Stimulated activated naive B cell treated with anti-CD40 and anti-IgM and Interleukin-4, amounts not matched to agents 10 μg/mL and 1 μg/mL and 100 μg/mL, for 72 hours (primary cell): Measurements from ENCODE around the gene SF3A1.
A peak's percentile ranks its signal among the peaks of the same experiment; 100 is the strongest.

Experiments used
- ATAC-seq, 2 donors: fragments of 150-1000 bp; cut with Tn5 transposase; replicated peaks; 2 replicates each; pipeline ENCODE4 v1.10.0; 2021; ENCODE audit warnings: moderate library complexity in 1 of 2
- DNase-seq: peaks from one replicate; pipeline ENCODE4 v3.0.0; 2021
- H3K27ac Mint-ChIP-seq: one replicate; pipeline ENCODE4 v1.8.0; 2022; ENCODE audit warnings: mild to moderate bottlenecking, mixed read lengths
- H3K27me3 Mint-ChIP-seq, 2 donors: one replicate each; pipeline ENCODE4 v1.8.0; 2022; ENCODE audit warnings: mixed read lengths in 2 of 2
- H3K36me3 Mint-ChIP-seq, 2 donors: one replicate each; pipeline ENCODE4 v1.8.0; 2022; ENCODE audit warnings: mixed read lengths in 2 of 2, mild to moderate bottlenecking in 1 of 2
- H3K4me1 Mint-ChIP-seq, 2 donors: one replicate each; pipeline ENCODE4 v1.8.0; 2022; ENCODE audit warnings: mixed read lengths in 2 of 2, mild to moderate bottlenecking in 1 of 2
- H3K4me3 Mint-ChIP-seq, 2 donors: one replicate each; pipeline ENCODE4 v1.8.0; 2022; ENCODE audit warnings: mild to moderate bottlenecking in 2 of 2, mixed read lengths in 2 of 2, moderate library complexity in 1 of 2
- H3K9me3 Mint-ChIP-seq, 2 donors: one replicate each; pipeline ENCODE4 v1.8.0; 2022; ENCODE audit warnings: mixed read lengths in 2 of 2, mild to moderate bottlenecking in 1 of 2

The SF3A1 gene

GRCh38 chr22:30293026-30293425 lies 63.7 kb downstream of the SF3A1 start:
- no peak for DNase-seq
- no peak for ATAC-seq
- H3K9me3 Mint-ChIP-seq = no peaks in the 10 kb centered on the region
- H3K4me3 Mint-ChIP-seq = no peak overlapping the region
- H3K27me3 Mint-ChIP-seq = no peaks in the 10 kb centered on the region
- peak overlapping the region; percentile 16 for H3K27ac Mint-ChIP-seq
- H3K36me3 Mint-ChIP-seq = peaks cover 30 to 42% of the 10 kb centered on the region in 2 donors
- peaks cover 26 to 48% of the 10 kb centered on the region in 2 donors for H3K4me1 Mint-ChIP-seq

GRCh38 chr22:30292069-30292970 lies 64.4 kb downstream of the SF3A1 start:
- no peak overlapping the region for H3K27ac Mint-ChIP-seq
- peaks cover 25 to 49% of the 10 kb centered on the region in 2 donors for H3K4me1 Mint-ChIP-seq
- ATAC-seq (no peak), DNase-seq (no peak)
- peaks cover 28 to 35% of the 10 kb centered on the region in 2 donors for H3K36me3 Mint-ChIP-seq
- no peaks in the 10 kb centered on the region for H3K27me3 Mint-ChIP-seq
- no peak overlapping the region for H3K4me3 Mint-ChIP-seq
- H3K9me3 Mint-ChIP-seq = no peaks in the 10 kb centered on the region

GRCh38 chr22:30291058-30291892 lies 65.4 kb downstream of the SF3A1 start:
- Mint-ChIP-seq H3K9me3 (no peaks in the 10 kb centered on the region), H3K27ac (peak overlapping the region; percentile 94), H3K36me3 (peaks cover 22 to 29% of the 10 kb centered on the region in 2 donors), H3K4me3 (no peak overlapping the region), H3K4me1 (peaks cover 24 to 55% of the 10 kb centered on the region in 2 donors), H3K27me3 (no peaks in the 10 kb centered on the region)
- ATAC-seq (no peak), DNase-seq (no peak)

GRCh38 chr22:30290342-30291057 lies 66.2 kb downstream of the SF3A1 start:
- DNase-seq (no peak), ATAC-seq (peak; percentile 4 to 8)
- peak overlapping the region; percentile 94 for H3K27ac Mint-ChIP-seq
- peaks cover 19 to 26% of the 10 kb centered on the region in 2 donors for H3K36me3 Mint-ChIP-seq
- no peaks in the 10 kb centered on the region for H3K27me3 Mint-ChIP-seq
- peak overlapping the region; percentile 92 for H3K4me3 Mint-ChIP-seq
- peaks cover 24 to 55% of the 10 kb centered on the region in 2 donors for H3K4me1 Mint-ChIP-seq
- no peaks in the 10 kb centered on the region for H3K9me3 Mint-ChIP-seq

GRCh38 chr22:30289980-30290313 lies 66.7 kb downstream of the SF3A1 start:
- peak; percentile 38 to 51 for ATAC-seq
- H3K4me3 Mint-ChIP-seq = peak overlapping the region; percentile 92
- H3K9me3 Mint-ChIP-seq = no peaks in the 10 kb centered on the region
- no peaks in the 10 kb centered on the region for H3K27me3 Mint-ChIP-seq
- DNase-seq = no peak
- H3K27ac Mint-ChIP-seq = peak overlapping the region; percentile 94
- H3K36me3 Mint-ChIP-seq = peaks cover 20 to 28% of the 10 kb centered on the region in 2 donors
- peaks cover 24 to 55% of the 10 kb centered on the region in 2 donors for H3K4me1 Mint-ChIP-seq

- H3K9me3 Mint-ChIP-seq = no peaks in the 10 kb centered on the region
- no peaks in the 10 kb centered on the region for H3K27me3 Mint-ChIP-seq
- peak within 1 kb of the TSS; percentile 94 for H3K27ac Mint-ChIP-seq
- peak; percentile 87 for DNase-seq
- H3K4me3 Mint-ChIP-seq = peak within 1 kb of the TSS; percentile 92
- peaks cover 24 to 55% of the 10 kb centered on the region in 2 donors for H3K4me1 Mint-ChIP-seq
- peaks cover 23 to 32% of the 10 kb centered on the region in 2 donors for H3K36me3 Mint-ChIP-seq
- peak; percentile 79 to 86 for ATAC-seq
These were observed 67.3 kb downstream of the SF3A1 start, which contains the start of gene CASTOR1 for GRCh38 chr22:30289141-30289979. CASTOR1 (minus strand) TSS chr22:30289505; CDS start chr22:30289497, 8 bp downstream.

- DNase-seq = no peak
- H3K27ac Mint-ChIP-seq = peak overlapping the region; percentile 53
- peaks cover 24 to 49% of the 10 kb centered on the region in 2 donors for H3K4me1 Mint-ChIP-seq
- peaks cover 18 to 26% of the 10 kb centered on the region in 2 donors for H3K36me3 Mint-ChIP-seq
- H3K4me3 Mint-ChIP-seq = peak overlapping the region; percentile 92
- no peaks in the 10 kb centered on the region for H3K9me3 Mint-ChIP-seq
- ATAC-seq = no peak
- H3K27me3 Mint-ChIP-seq = no peaks in the 10 kb centered on the region
These were observed 68.1 kb downstream of the SF3A1 start for GRCh38 chr22:30288419-30289140.

GRCh38 chr22:30287648-30288418 lies 68.9 kb downstream of the SF3A1 start:
- H3K9me3 Mint-ChIP-seq = no peaks in the 10 kb centered on the region
- peak overlapping the region; percentile 53 for H3K27ac Mint-ChIP-seq
- H3K36me3 Mint-ChIP-seq = peaks cover 11 to 23% of the 10 kb centered on the region in 2 donors
- no peaks in the 10 kb centered on the region for H3K27me3 Mint-ChIP-seq
- peaks cover 26 to 54% of the 10 kb centered on the region in 2 donors for H3K4me1 Mint-ChIP-seq
- H3K4me3 Mint-ChIP-seq = peak overlapping the region; percentile 92
- DNase-seq (peak; percentile 79), ATAC-seq (peak; percentile 41 to 43)

GRCh38 chr22:30286813-30287647 lies 69.7 kb downstream of the SF3A1 start:
- peaks cover 25 to 52% of the 10 kb centered on the region in 2 donors for H3K4me1 Mint-ChIP-seq
- ATAC-seq (peak; percentile 19 to 21), DNase-seq (peak; percentile 70)
- no peaks in the 10 kb centered on the region for H3K9me3 Mint-ChIP-seq
- H3K27me3 Mint-ChIP-seq = no peaks in the 10 kb centered on the region
- H3K27ac Mint-ChIP-seq = peak overlapping the region; percentile 25
- H3K4me3 Mint-ChIP-seq = no peak overlapping the region
- H3K36me3 Mint-ChIP-seq = peaks cover 11 to 20% of the 10 kb centered on the region in 2 donors

- H3K9me3 Mint-ChIP-seq = no peaks in the 10 kb centered on the region
- H3K36me3 Mint-ChIP-seq = peaks cover 9 to 14% of the 10 kb centered on the region in 2 donors
- H3K27ac Mint-ChIP-seq = no peak overlapping the region
- H3K27me3 Mint-ChIP-seq = no peaks in the 10 kb centered on the region
- DNase-seq (no peak), ATAC-seq (no peak)
- H3K4me1 Mint-ChIP-seq = peaks cover 18 to 45% of the 10 kb centered on the region in 2 donors
- no peak overlapping the region for H3K4me3 Mint-ChIP-seq
These were observed 70.4 kb downstream of the SF3A1 start for GRCh38 chr22:30286331-30286730.

GRCh38 chr22:30285846-30286200 lies 70.9 kb downstream of the SF3A1 start:
- ATAC-seq = no peak
- H3K9me3 Mint-ChIP-seq = no peaks in the 10 kb centered on the region

More at GRCh38 chr22:30285846-30286200, 70.9 kb downstream of the SF3A1 start:
- Mint-ChIP-seq H3K27ac (no peak overlapping the region), H3K4me3 (no peak overlapping the region), H3K27me3 (no peaks in the 10 kb centered on the region), H3K36me3 (peaks cover 9 to 14% of the 10 kb centered on the region in 2 donors), H3K4me1 (peaks cover 17 to 40% of the 10 kb centered on the region in 2 donors)
- DNase-seq = no peak
